Activated gamma-delta T cell treated with Interleukin-2 at 50 U/mL for 16 hours (primary cell): ENCODE results near the gene POU2AF1.

Source experiments
- DNase-seq: peaks from one replicate; pipeline ENCODE4 v3.0.0-alpha.2; 2020

The POU2AF1 gene

DNA sequence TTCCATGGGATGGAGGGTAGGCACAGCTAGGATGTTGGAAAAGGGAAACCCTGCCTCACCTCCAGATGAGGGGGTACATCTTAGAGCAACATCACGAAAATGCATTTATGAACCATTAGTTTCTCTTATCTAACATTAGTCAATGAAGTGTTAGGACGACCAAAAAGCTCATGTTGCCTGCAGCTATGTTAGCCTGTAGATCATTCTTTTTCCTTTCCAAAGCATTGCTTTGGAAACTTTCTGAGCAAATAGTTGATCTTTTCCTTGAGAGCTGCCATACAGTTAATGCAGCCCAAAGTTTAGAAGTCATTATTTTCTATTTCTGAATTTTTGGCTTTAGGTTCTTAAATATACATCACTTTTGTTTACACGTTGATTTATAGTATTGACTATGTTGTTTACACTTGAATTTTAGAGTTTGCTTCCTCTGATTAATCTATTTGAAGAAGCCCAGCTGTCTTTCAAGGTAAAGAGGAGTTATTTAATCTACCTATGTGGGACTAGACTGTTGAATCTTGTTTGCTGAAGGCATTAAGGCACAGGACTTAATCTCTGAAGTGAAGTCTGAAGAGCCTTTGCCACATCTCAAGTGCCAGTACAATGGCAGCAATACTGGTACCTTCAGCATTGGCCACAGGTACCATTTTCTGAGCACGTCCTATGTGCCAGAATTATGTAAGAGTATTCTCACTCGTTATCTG lies 69.7 kb downstream of the POU2AF1 start:
- no peak for DNase-seq

GRCh38 chr11:111308140-111308539 lies 70.9 kb downstream of the POU2AF1 start:
- DNase-seq = no peak

- no peak for DNase-seq
These were observed 71.5 kb downstream of the POU2AF1 start for GRCh38 chr11:111307472-111308108.

DNA sequence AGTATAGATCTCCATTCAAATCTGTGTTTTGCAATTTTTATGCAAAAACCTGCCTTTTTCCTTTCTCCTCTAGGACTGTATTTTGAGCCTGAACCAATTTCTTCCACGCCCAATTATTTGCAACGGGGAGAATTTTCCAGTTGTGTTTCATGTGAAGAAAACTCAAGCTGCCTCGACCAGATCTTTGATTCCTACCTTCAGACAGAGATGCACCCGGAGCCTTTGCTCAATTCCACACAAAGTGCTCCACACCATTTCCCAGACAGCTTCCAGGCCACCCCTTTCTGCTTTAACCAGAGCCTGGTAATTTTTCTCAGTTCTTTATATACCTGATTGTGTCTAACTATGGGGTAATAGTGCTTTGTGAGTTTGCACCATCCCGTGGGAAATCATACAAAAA lies 72.8 kb downstream of the POU2AF1 start:
- DNase-seq = no peak

GRCh38 chr11:111305876-111306275 lies 73.2 kb downstream of the POU2AF1 start:
- DNase-seq = no peak

DNA sequence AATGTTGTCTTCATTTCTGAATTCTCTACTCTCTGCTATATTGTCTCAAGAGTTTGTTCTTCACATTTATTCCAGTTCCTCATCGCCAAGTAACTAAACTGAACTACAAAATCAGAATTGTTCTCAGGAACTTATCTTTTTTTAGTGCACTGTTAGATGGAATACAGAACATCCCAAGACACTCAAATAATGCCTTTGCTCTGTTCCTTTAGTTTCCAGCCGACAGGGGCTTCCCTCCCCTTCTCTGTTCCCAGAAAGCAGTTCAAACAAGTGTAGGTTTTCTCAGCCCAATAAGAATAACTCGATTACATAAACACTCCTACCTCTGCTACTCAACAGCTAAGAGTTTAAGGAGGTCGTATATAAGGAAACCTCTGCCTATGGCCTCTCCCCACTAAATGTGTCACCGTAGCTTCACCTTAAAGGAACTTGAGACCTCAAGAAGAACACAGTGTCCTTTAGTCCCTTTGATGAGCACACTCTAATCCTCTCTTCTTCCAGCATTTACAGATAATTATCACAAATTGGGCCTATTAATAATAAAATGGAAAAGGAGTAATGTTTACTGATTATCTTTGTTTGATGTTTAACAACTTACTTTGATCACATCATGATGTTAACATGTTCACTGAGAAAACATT lies 73.8 kb downstream of the POU2AF1 start:
- no peak for DNase-seq

DNA sequence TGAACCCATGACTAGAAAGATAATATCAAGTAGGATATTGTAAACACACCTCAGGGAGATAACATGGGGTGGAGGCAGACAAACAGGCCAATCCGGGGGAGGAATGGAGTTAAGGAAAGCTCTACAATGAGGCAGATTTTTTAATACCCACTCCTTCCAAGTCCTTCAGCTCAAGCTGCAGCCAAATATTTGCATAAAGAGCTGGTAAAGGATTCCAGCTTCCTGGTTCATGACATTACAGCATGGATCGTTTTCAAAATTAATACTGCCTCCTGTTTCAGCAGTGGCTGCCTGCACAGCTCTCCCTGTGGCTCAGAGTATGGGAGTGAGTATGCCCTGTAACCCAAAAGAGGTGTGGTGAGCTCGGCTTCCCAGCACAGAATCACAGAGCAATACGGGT lies 75.6 kb downstream of the POU2AF1 start:
- no peak for DNase-seq

- no peak for DNase-seq
These were observed 76.8 kb downstream of the POU2AF1 start for GRCh38 chr11:111302298-111302697.
